ENCODE measurements around the gene SCAANT1.

GRCh38 chr3:63869940-63870614 lies 42.1 kb downstream of the SCAANT1 start:
- TF ChIP-seq, protein P1, sequence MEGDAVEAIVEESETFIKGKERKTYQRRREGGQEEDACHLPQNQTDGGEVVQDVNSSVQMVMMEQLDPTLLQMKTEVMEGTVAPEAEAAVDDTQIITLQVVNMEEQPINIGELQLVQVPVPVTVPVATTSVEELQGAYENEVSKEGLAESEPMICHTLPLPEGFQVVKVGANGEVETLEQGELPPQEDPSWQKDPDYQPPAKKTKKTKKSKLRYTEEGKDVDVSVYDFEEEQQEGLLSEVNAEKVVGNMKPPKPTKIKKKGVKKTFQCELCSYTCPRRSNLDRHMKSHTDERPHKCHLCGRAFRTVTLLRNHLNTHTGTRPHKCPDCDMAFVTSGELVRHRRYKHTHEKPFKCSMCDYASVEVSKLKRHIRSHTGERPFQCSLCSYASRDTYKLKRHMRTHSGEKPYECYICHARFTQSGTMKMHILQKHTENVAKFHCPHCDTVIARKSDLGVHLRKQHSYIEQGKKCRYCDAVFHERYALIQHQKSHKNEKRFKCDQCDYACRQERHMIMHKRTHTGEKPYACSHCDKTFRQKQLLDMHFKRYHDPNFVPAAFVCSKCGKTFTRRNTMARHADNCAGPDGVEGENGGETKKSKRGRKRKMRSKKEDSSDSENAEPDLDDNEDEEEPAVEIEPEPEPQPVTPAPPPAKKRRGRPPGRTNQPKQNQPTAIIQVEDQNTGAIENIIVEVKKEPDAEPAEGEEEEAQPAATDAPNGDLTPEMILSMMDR (conservative IDR thresholded peaks at IDR 0.05; ENCODE audit: low read length) = no peak
- no peak for TF ChIP-seq EZH2phosphoT487 (IDR thresholded peaks at IDR 0.05; ENCODE audit: borderline replicate concordance, low read depth, low read length)

Measured in OCI-LY7 (cell line).